Common myeloid progenitor, CD34-positive (primary cell): ENCODE results near the gene TOMM34.

Experiments used
- CTCF ChIA-PET: fragments of 350-600 bp; sonication (Branson Sonifier 250); formaldehyde crosslinking; loops from one replicate; lab custom pipeline; 2021; ENCODE audit warnings: antibody characterized with exemption; lab: Charles Lee
- POLR2A ChIA-PET: fragments of 350-600 bp; sonication (Branson Sonifier 250); formaldehyde crosslinking; loops from one replicate; lab custom pipeline; 2021; ENCODE audit warnings: antibody characterized with exemption; lab: Charles Lee
- DNase-seq, 3 donors: peaks; one replicate each; pipeline versions ENCODE4 v3.0.0 to v3.0.0-alpha.2; 2013
- H3K27ac ChIP-seq, 2 experiments: 1 replicate in 1 of 2; 2 replicates in 1 of 2; pipeline ENCODE4 v1.7.0; 2013; ENCODE audit warnings: inconsistent platforms in 2 of 2, low read length in 2 of 2, mild to moderate bottlenecking in 2 of 2, low read depth in 1 of 2, moderate library complexity in 1 of 2; ENCODE audit not compliant: severe bottlenecking in 2 of 2, insufficient read depth in 1 of 2, poor library complexity in 1 of 2
- H3K27me3 ChIP-seq, 5 experiments: replicated peaks in 2 of 5; 1 replicate in 3 of 5; 2 replicates in 2 of 5; pipeline versions ENCODE4 v1.6.1 to v1.7.0; 2013; ENCODE audit warnings: low read length in 4 of 5, mild to moderate bottlenecking in 2 of 5, moderate library complexity in 2 of 5, inconsistent platforms in 1 of 5; ENCODE audit not compliant: insufficient read depth in 5 of 5, control insufficient read depth in 4 of 5
- H3K36me3 ChIP-seq, 4 experiments: 1 replicate in 2 of 4; 2 replicates in 2 of 4; pipeline versions ENCODE4 v1.6.1 to v1.7.0; 2013; ENCODE audit warnings: low read length in 3 of 4, control low read depth in 1 of 4, mild to moderate bottlenecking in 1 of 4; ENCODE audit not compliant: control insufficient read depth in 4 of 4, insufficient read depth in 4 of 4
- H3K4me1 ChIP-seq, 4 experiments: 1 replicate in 3 of 4; 2 replicates in 1 of 4; pipeline versions ENCODE4 v1.6.1 to v1.7.1; 2013; ENCODE audit warnings: low read length in 3 of 4, mild to moderate bottlenecking in 3 of 4, control low read depth in 1 of 4, inconsistent platforms in 1 of 4, moderate library complexity in 1 of 4; ENCODE audit not compliant: control insufficient read depth in 4 of 4, insufficient read depth in 4 of 4; ENCODE audit errors: control extremely low read depth in 1 of 4
- H3K4me3 ChIP-seq, 7 experiments: 1 replicate in 4 of 7; 2 replicates in 3 of 7; pipeline versions ENCODE4 v1.5.1 to v1.7.0; 2013; ENCODE audit warnings: mild to moderate bottlenecking in 7 of 7, low read length in 6 of 7, moderate library complexity in 6 of 7, inconsistent platforms in 2 of 7, low read depth in 2 of 7, control low read depth in 1 of 7; ENCODE audit not compliant: insufficient read depth in 4 of 7, control insufficient read depth in 1 of 7; ENCODE audit errors: extremely low read depth in 1 of 7
- H3K9me3 ChIP-seq, 5 experiments: 1 replicate in 4 of 5; 2 replicates in 1 of 5; pipeline versions ENCODE4 v1.6.1 to v1.7.1; 2013; ENCODE audit warnings: low read length in 4 of 5, mild to moderate bottlenecking in 2 of 5, inconsistent platforms in 1 of 5, low read depth in 1 of 5, moderate library complexity in 1 of 5; ENCODE audit not compliant: control insufficient read depth in 4 of 5, insufficient read depth in 2 of 5; ENCODE audit errors: control extremely low read depth in 1 of 5
- WGBS: methylation state at CpG from one replicate; pipeline ENCODE4 v1.1.5; 2013; ENCODE audit not compliant: insufficient coverage; 5-methylcytosine and 5-hydroxymethylcytosine counted together

TOMM34 gene

DNA sequence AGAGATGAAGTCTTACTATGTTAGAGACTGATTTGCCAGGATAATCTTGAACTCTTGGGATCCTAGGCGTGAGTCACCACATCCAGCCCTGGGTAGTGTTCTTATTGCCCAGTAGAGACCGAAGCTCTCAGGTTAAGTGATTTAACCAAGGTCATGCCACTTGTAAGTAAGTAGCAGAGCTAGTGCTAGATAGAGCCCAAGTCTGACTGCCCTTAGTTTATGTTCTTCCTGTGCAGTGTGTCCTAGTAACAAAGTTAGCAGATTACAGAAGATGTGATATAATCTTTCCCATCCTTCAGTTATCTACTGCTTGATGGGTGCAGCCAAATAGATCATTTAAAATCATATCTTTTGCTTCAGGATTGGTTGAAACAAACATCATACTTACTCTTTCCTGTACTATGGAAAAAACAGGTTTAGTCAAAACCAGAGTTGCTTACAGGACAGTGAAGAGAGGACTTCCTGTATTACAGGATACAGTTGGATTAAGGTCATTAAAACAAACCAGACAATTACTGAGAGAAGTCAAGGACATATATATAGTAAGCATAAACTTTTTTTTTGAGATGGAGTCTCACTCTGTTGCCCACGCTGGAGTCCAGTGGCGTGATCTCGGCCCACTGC lies 59.9 kb downstream of the TOMM34 start:
- ChIA-PET POLR2A (no interaction called here), CTCF (interaction anchor here (3.1 kb wide), 1 partner anchor 11 kb away, joined by 9 read pairs; no protein-coding TSS in a partner anchor)
- Histone ChIP-seq H3K27ac (peak overlapping the region in 1 of 2 experiments; percentile 6), H3K9me3 (no peaks in the 10 kb centered on the region), H3K4me1 (peaks cover 8 to 36% (median 30%) of the 10 kb centered on the region in 4 experiments), H3K4me3 (no peak overlapping the region), H3K36me3 (peaks cover 23 to 55% (median 33%) of the 10 kb centered on the region in 4 experiments), H3K27me3 (no peaks in the 10 kb centered on the region)
- 91% methylated on average over 4 of the region's 5 CpGs for WGBS
- DNase-seq: no peak

DNA sequence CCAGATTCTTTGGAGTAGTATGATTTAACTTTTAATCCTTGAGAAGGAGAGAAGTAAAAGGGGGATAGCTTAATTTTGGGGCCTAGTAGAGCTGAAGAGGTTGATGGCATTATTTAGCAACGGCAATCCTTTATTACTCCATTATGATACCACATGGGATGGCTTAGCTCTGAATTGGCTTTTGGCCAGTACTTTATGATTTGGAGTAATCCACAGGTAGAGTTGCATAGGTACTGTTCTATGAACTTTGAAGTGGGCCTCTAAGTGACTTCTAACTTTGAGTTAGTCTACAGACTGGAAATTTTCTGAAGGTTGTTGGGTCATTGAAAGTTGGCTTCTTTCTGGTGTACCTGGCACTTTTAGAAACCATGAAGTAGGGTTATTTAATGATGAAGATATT lies 63.1 kb downstream of the TOMM34 start:
- ChIA-PET POLR2A (no interaction called here), CTCF (interaction anchor here (0.8 to 1.6 kb wide), 2 partner anchors 12 to 22 kb away, joined by 4 to 5 read pairs; no protein-coding TSS in a partner anchor)
- peak overlapping the region in 3 of 7 experiments; percentile 12 to 50 (median 47) for H3K4me3 ChIP-seq
- DNase-seq: no peak
- WGBS: no CpG with 5 or more reads among the region's 1 CpG
- no peaks in the 10 kb centered on the region for H3K27me3 ChIP-seq
- H3K4me1 ChIP-seq: peaks cover 8 to 44% (median 32%) of the 10 kb centered on the region in 4 experiments
- no peak overlapping the region for H3K27ac ChIP-seq
- peaks cover 4 to 32% (median 10%) of the 10 kb centered on the region in 4 experiments for H3K36me3 ChIP-seq
- no peaks in the 10 kb centered on the region for H3K9me3 ChIP-seq

DNA sequence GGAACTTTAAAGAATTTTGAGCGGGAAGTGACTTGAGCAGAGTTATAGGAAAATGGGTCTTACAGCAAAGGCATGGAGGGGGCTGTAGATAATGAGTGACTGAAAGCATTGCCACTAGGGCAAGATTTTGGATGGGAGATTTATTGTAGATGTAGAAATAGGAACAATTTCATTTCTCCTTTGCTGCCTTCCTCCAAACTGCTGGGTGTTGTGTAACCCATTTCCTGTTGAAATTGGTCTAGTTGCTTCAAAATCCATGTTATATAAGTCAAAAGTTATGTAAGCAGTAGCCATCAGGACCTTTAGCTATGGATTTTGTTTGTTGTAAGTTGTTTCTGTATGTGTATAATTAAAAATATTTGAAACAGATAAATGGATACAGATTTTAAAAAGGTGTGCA lies 63.6 kb downstream of the TOMM34 start:
- peak; percentile 28 to 67 (median 54) for DNase-seq
- peaks cover 8 to 44% (median 32%) of the 10 kb centered on the region in 4 experiments for H3K4me1 ChIP-seq
- peak overlapping the region in 1 of 2 experiments; percentile 11 for H3K27ac ChIP-seq
- no peaks in the 10 kb centered on the region for H3K27me3 ChIP-seq
- CTCF ChIA-PET: interaction anchor here (0.8 to 1.6 kb wide), 3 partner anchors 12 to 22 kb away, joined by 3 to 5 read pairs (median 4); no protein-coding TSS in a partner anchor
- H3K4me3 ChIP-seq: peak overlapping the region in 5 of 7 experiments; percentile 8 to 50 (median 21)
- WGBS: 14% methylated on average over 1 of the region's 1 CpG
- H3K36me3 ChIP-seq: peaks cover 0 to 26% (median 5%) of the 10 kb centered on the region in 4 experiments
- POLR2A ChIA-PET: no interaction called here
- H3K9me3 ChIP-seq: no peaks in the 10 kb centered on the region

DNA sequence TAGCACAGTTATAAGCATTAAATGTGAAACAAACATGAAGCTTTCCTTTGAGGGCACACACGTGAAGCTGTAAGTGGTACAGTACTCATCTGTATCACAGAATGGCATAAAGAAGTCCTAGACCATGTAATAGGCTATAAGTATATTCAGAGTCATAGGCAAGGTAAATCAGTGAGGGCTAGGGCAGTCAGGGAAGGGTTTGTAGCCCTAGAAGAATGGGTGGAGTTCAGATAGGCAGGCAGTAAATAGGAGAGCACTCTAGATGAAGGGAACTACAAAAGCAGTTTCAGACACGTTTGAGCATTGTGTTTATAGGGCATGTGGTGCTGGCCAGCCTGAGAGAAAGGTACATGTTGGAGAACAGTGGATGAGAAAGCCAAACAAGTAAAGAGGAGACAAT lies 65.2 kb downstream of the TOMM34 start:
- Histone ChIP-seq H3K27ac (no peak overlapping the region), H3K27me3 (no peaks in the 10 kb centered on the region), H3K4me3 (no peak overlapping the region), H3K9me3 (no peaks in the 10 kb centered on the region), H3K4me1 (peaks cover 8 to 37% (median 26%) of the 10 kb centered on the region in 4 experiments), H3K36me3 (peaks cover 0 to 13% (median 0%) of the 10 kb centered on the region in 4 experiments)
- POLR2A ChIA-PET: no interaction called here
- 75% methylated on average over 2 of the region's 2 CpGs for WGBS
- no peak for DNase-seq
- CTCF ChIA-PET: interaction anchor here (1.2 kb wide), 2 partner anchors 9 to 14 kb away, joined by 3 to 4 read pairs; no protein-coding TSS in a partner anchor
